ENCODE measurements around the gene PIK3CD.
A peak's percentile ranks its signal among the peaks of the same experiment; 100 is the strongest.
"Not testable (repeated sequence)": the region's sequence is repeated elsewhere in the genome, so short reads cannot be mapped to it uniquely, and the experiment has no call there.

The PIK3CD gene

DNA sequence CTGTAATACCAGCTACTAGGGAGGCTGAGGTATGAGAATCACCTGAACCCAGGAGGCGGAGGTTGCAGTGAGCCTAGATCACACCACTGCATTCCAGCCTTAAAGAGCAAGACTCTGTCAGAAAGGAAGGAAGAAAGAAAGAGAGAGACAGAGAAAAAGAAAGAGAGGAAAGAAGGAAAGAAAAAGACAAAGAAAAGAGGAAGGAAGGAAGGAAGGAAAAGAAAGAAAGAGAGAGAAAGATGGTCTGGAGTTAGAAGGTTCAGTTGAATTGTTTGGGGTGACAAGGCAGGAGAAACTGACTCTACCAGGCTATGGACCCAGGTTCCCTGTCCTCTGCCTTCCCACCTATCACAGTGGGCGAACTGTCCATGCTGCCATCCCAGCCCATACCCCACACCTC is 27.4 kb upstream of the PIK3CD start:
- CTCF ChIA-PET, result interaction anchor here (0.6 to 0.7 kb wide), 2 partner anchors 26 to 29 kb away, joined by 3 to 4 read pairs; no protein-coding TSS in a partner anchor
- no peak for DNase-seq

DNA sequence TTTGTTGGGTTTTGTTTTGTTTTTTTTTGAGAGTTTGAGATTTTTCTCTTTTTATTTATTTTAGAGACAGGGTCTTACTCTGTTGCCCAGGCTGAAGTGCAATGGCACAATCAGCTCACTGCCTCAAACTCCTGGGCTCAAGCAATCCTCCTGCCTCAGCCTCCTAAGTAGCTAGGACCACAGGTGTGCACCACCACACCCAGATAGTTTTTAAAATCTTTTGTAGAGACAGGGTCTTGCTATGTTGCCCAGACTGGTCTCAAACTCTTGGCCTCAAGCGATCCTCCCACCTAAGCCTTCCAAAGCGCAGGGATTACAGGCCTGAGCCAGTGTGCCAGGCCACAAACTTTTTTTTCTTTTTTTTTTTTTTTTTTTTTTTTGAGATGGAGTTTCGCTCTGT is 26.5 kb upstream of the PIK3CD start:
- H3K4me1 ChIP-seq (ENCODE audit: control extremely low read depth in 1 of 4, control insufficient read depth in 4 of 4, insufficient read depth in 4 of 4, low read length in 3 of 4), result peaks cover 1 to 44% (median 40%) of the 10 kb centered on the region in 4 experiments
- CTCF ChIA-PET, result interaction anchor here (7.1 to 7.2 kb wide), 2 partner anchors 28 to 62 kb away, joined by 59 to 78 read pairs; partner anchors contain the start of gene PIK3CD
- POLR2A ChIA-PET; DNase-seq; H3K4me3 ChIP-seq (ENCODE audit: control insufficient read depth in 1 of 7, extremely low read depth in 1 of 7, insufficient read depth in 4 of 7, low read depth in 2 of 7, low read length in 6 of 7); H3K9me3 ChIP-seq (ENCODE audit: control extremely low read depth in 1 of 5, control insufficient read depth in 4 of 5, insufficient read depth in 2 of 5, low read depth in 1 of 5, low read length in 4 of 5); H3K27me3 ChIP-seq (replicated peaks in 2 of 5; ENCODE audit: control insufficient read depth in 4 of 5, insufficient read depth in 5 of 5, low read length in 4 of 5); H3K27ac ChIP-seq (ENCODE audit: insufficient read depth in 1 of 2, low read depth in 1 of 2, low read length in 2 of 2, poor library complexity in 1 of 2, severe bottlenecking in 2 of 2); H3K36me3 ChIP-seq (ENCODE audit: control insufficient read depth in 4 of 4, insufficient read depth in 4 of 4, low read length in 3 of 4): not testable (repeated sequence)
- WGBS (ENCODE audit: insufficient coverage), result no CpG with 5 or more reads among the region's 3 CpGs

More for the DNA sequence above, 27.4 kb upstream of the PIK3CD start:
- H3K4me1 ChIP-seq (ENCODE audit: control extremely low read depth in 1 of 4, control insufficient read depth in 4 of 4, insufficient read depth in 4 of 4, low read length in 3 of 4), result peaks cover 1 to 36% (median 33%) of the 10 kb centered on the region in 4 experiments
- POLR2A ChIA-PET, result no interaction called here
- H3K4me3 ChIP-seq (ENCODE audit: control insufficient read depth in 1 of 7, extremely low read depth in 1 of 7, insufficient read depth in 4 of 7, low read depth in 2 of 7, low read length in 6 of 7), result no peak overlapping the region
- no peaks in the 10 kb centered on the region for H3K36me3 ChIP-seq (ENCODE audit: control insufficient read depth in 4 of 4, insufficient read depth in 4 of 4, low read length in 3 of 4)
- H3K9me3 ChIP-seq (ENCODE audit: control extremely low read depth in 1 of 5, control insufficient read depth in 4 of 5, insufficient read depth in 2 of 5, low read depth in 1 of 5, low read length in 4 of 5), result no peaks in the 10 kb centered on the region
- 94% methylated on average over 2 of the region's 2 CpGs for whole genome bisulfite sequencing (ENCODE audit: insufficient coverage)
- H3K27ac ChIP-seq (ENCODE audit: insufficient read depth in 1 of 2, low read depth in 1 of 2, low read length in 2 of 2, poor library complexity in 1 of 2, severe bottlenecking in 2 of 2), result no peak overlapping the region
- H3K27me3 ChIP-seq (replicated peaks in 2 of 5; ENCODE audit: control insufficient read depth in 4 of 5, insufficient read depth in 5 of 5, low read length in 4 of 5), result no peaks in the 10 kb centered on the region

DNA sequence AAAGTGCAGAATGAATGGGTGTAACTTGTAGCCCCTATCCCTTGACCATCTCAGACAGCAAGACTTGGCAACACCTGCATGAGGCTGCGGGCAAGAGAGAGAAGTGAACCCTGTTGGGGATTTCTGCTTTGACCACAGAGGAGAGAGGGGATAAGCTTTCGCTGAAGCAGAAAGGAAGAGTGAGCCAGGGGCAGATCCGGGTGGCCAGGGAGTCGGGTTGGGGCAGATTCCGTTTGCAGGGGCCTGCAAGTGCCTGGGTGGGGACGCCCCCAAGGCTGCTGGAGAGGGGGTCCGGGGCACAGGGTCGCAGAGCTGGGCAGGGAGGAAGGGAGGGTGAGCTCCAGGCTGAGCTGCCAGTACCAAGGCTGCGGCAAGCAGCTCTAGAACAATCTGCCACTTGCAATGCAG is 25.3 kb upstream of the PIK3CD start:
- H3K27ac ChIP-seq (ENCODE audit: insufficient read depth in 1 of 2, low read depth in 1 of 2, low read length in 2 of 2, poor library complexity in 1 of 2, severe bottlenecking in 2 of 2), result no peak overlapping the region
- no peaks in the 10 kb centered on the region for H3K27me3 ChIP-seq (replicated peaks in 2 of 5; ENCODE audit: control insufficient read depth in 4 of 5, insufficient read depth in 5 of 5, low read length in 4 of 5)
- ChIA-PET POLR2A (interaction anchor here (0.6 kb wide), 1 partner anchor 26 kb away, joined by 4 read pairs; no protein-coding TSS in a partner anchor), CTCF (interaction anchor here (0.6 to 7.2 kb wide), 22 partner anchors 8 to 242 kb away, joined by 3 to 78 read pairs (median 5); partner anchors contain the start of gene PIK3CD)
- H3K36me3 ChIP-seq (ENCODE audit: control insufficient read depth in 4 of 4, insufficient read depth in 4 of 4, low read length in 3 of 4), result no peaks in the 10 kb centered on the region
- H3K9me3 ChIP-seq (ENCODE audit: control extremely low read depth in 1 of 5, control insufficient read depth in 4 of 5, insufficient read depth in 2 of 5, low read depth in 1 of 5, low read length in 4 of 5), result no peaks in the 10 kb centered on the region
- 25% methylated on average over 7 of the region's 9 CpGs for WGBS (ENCODE audit: insufficient coverage)
- H3K4me1 ChIP-seq (ENCODE audit: control extremely low read depth in 1 of 4, control insufficient read depth in 4 of 4, insufficient read depth in 4 of 4, low read length in 3 of 4), result peaks cover 1 to 55% (median 50%) of the 10 kb centered on the region in 4 experiments
- H3K4me3 ChIP-seq (ENCODE audit: control insufficient read depth in 1 of 7, extremely low read depth in 1 of 7, insufficient read depth in 4 of 7, low read depth in 2 of 7, low read length in 6 of 7), result peak overlapping the region in 5 of 7 experiments; percentile 26 to 87 (median 68)
- DNase-seq, result peak; percentile 46 to 81 (median 78)

DNA sequence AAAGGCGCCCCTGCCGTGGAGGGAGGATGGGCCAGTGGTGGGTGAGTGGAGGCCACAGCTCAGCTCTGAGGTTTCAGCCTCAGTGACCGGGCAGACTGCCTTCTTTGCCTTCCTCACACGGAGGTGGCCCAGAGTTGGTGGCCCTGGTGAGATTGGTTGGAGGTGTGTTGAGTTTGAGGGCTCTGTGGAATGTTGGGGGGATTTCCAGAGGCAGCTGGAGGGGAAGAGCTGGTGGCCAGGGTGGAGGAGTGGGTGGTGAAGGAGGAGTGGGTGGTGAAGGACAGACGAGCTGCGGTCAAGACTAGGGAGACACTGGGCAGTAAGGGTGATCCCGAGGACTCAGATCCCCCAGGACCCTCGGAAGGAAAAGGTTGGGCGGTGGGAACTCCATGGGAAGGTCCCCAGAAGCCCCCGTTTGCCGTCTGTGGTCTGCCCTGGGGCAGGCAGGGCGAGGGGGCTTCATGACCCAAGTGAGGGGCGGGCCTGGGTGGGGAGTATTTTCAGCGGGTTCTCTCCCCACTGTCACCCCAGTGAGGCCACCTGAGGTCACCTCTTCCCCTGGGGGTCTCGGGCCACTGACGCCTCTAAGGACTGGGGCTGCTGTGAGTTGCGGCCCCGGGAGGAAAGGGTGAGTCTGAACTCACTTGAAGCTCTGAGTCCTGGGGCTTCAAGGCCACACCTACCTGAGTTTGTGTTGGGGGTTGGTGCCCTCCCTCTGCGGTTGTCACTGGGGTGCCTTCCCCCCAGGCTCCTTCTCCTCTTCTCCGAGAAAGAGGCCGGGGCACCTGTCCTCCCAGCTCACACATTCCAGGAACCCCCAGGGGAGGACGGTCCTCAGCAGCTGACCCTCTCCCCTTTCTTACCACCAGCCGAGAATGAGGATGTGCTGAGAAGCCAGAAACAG is 22.7 kb upstream of the PIK3CD start:
- Histone ChIP-seq H3K27ac (ENCODE audit: insufficient read depth in 1 of 2, low read depth in 1 of 2, low read length in 2 of 2, poor library complexity in 1 of 2, severe bottlenecking in 2 of 2) (peak overlapping the region in 1 of 2 experiments; percentile 49), H3K9me3 (ENCODE audit: control extremely low read depth in 1 of 5, control insufficient read depth in 4 of 5, insufficient read depth in 2 of 5, low read depth in 1 of 5, low read length in 4 of 5) (no peaks in the 10 kb centered on the region), H3K27me3 (replicated peaks in 2 of 5; ENCODE audit: control insufficient read depth in 4 of 5, insufficient read depth in 5 of 5, low read length in 4 of 5) (no peaks in the 10 kb centered on the region), H3K4me3 (ENCODE audit: control insufficient read depth in 1 of 7, extremely low read depth in 1 of 7, insufficient read depth in 4 of 7, low read depth in 2 of 7, low read length in 6 of 7) (peak overlapping the region in 5 of 7 experiments; percentile 15 to 78 (median 61)), H3K4me1 (ENCODE audit: control extremely low read depth in 1 of 4, control insufficient read depth in 4 of 4, insufficient read depth in 4 of 4, low read length in 3 of 4) (peaks cover 1 to 65% (median 56%) of the 10 kb centered on the region in 4 experiments), H3K36me3 (ENCODE audit: control insufficient read depth in 4 of 4, insufficient read depth in 4 of 4, low read length in 3 of 4) (peaks cover 0 to 3% (median under 1%) of the 10 kb centered on the region in 4 experiments)
- ChIA-PET CTCF (interaction anchor here (0.8 to 7.2 kb wide), 15 partner anchors 9 to 93 kb away, joined by 3 to 78 read pairs (median 5); partner anchors contain the start of gene PIK3CD), POLR2A (interaction anchor here (0.5 to 3.6 kb wide), 7 partner anchors 15 to 314 kb away, joined by 3 to 21 read pairs (median 3); partner anchors contain the start of genes LZIC, NMNAT1 and PIK3CD)
- 38% methylated on average over 16 of the region's 23 CpGs for WGBS (ENCODE audit: insufficient coverage)
- DNase-seq, result peak; percentile 41 to 71 (median 63)

DNA sequence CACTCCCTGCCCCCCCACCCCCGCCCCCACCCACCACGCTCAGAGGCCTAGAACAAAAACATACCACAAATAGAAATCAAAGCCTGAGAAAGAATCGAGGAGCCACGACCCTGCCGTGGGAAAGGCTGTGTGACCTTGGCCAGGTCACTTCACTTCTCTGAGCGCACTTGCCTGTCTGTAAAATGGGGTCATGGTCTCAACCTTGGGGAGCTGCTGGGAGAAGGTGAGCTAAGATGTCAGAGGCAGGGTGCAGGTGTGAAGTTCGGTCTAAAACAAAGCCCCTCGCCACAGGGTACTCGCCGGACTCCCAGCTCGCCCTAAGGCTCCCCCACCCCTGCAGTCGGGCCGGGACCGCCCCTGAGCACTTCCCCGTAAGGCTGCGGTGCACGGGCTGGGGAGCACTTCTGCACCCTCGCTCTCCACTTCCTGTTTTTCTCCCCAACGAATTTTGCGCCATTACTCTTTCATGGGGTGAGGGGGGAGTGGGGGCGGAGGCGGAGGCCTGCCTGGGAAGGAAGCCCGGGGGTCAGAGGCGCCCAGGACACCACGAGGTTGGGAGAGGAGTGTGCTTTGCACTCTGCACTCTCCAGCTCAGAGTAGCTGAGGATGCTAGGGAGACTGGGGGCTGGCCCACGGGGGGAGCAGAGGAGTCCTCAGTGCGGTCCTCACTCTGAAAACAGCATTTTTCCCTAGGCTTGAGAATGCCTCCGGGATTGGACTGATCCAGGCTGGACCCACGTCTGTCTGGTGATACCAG is 21.9 kb upstream of the PIK3CD start:
- Histone ChIP-seq H3K27ac (ENCODE audit: insufficient read depth in 1 of 2, low read depth in 1 of 2, low read length in 2 of 2, poor library complexity in 1 of 2, severe bottlenecking in 2 of 2) (peak overlapping the region; percentile 61 to 84), H3K9me3 (ENCODE audit: control extremely low read depth in 1 of 5, control insufficient read depth in 4 of 5, insufficient read depth in 2 of 5, low read depth in 1 of 5, low read length in 4 of 5) (no peaks in the 10 kb centered on the region), H3K4me1 (ENCODE audit: control extremely low read depth in 1 of 4, control insufficient read depth in 4 of 4, insufficient read depth in 4 of 4, low read length in 3 of 4) (peaks cover 1 to 66% (median 57%) of the 10 kb centered on the region in 4 experiments), H3K36me3 (ENCODE audit: control insufficient read depth in 4 of 4, insufficient read depth in 4 of 4, low read length in 3 of 4) (peaks cover 0 to 8% (median 3%) of the 10 kb centered on the region in 4 experiments), H3K4me3 (ENCODE audit: control insufficient read depth in 1 of 7, extremely low read depth in 1 of 7, insufficient read depth in 4 of 7, low read depth in 2 of 7, low read length in 6 of 7) (peak overlapping the region; percentile 35 to 78 (median 71)), H3K27me3 (replicated peaks in 2 of 5; ENCODE audit: control insufficient read depth in 4 of 5, insufficient read depth in 5 of 5, low read length in 4 of 5) (no peaks in the 10 kb centered on the region)
- POLR2A ChIA-PET, result interaction anchor here (0.5 to 3.6 kb wide), 6 partner anchors 14 to 314 kb away, joined by 3 to 21 read pairs (median 3); partner anchors contain the start of genes LZIC, NMNAT1 and PIK3CD
- DNase-seq, result peak; percentile 80 to 94 (median 92)
- CTCF ChIA-PET, result interaction anchor here (1.0 to 7.2 kb wide), 9 partner anchors 8 to 155 kb away, joined by 3 to 78 read pairs (median 5); partner anchors contain the start of gene PIK3CD
- WGBS (ENCODE audit: insufficient coverage), result 1% methylated on average over 24 of the region's 29 CpGs

DNA sequence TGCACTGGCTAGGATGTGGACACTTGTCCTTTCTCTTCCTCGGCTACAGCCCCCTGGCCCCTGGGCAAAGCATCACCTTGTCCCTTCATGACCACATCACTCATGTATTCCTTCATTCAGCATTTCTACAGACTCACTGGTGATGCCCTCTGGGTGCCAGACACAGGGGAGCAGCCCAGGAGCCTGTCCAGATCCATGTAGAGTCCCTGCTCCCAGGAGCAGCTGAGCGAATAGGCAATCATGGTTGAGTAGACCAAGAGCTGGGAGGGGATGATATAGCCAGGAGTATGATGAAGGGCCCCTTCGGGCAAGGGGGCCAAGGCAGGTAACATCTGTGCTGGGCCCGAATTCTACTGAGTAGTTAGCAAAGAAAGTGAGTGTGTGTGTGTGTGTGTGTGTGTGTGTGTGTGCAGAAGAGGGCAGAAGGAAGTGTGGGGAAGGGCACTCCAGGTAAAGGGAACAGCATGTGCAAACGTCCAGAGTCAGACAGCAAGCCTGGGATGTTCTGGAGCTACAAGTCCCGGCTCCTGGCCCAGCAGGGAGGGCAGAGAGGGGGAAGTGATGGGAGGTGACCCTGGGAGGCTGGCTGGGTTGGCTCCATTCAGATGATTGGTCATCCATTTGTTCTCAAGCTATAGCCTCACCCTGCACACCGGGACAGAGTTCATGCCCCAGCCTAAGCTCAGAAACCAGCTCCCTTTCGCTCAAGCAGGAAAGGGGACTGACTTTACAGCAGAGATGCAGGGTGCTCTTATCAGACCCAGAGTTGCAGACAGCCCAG is 21.0 kb upstream of the PIK3CD start:
- 12% methylated on average over 6 of the region's 8 CpGs for WGBS (ENCODE audit: insufficient coverage)
- Histone ChIP-seq H3K27me3 (replicated peaks in 2 of 5; ENCODE audit: control insufficient read depth in 4 of 5, insufficient read depth in 5 of 5, low read length in 4 of 5) (no peaks in the 10 kb centered on the region), H3K4me1 (ENCODE audit: control extremely low read depth in 1 of 4, control insufficient read depth in 4 of 4, insufficient read depth in 4 of 4, low read length in 3 of 4) (peaks cover 1 to 65% (median 58%) of the 10 kb centered on the region in 4 experiments), H3K4me3 (ENCODE audit: control insufficient read depth in 1 of 7, extremely low read depth in 1 of 7, insufficient read depth in 4 of 7, low read depth in 2 of 7, low read length in 6 of 7) (peak overlapping the region; percentile 35 to 78 (median 71)), H3K9me3 (ENCODE audit: control extremely low read depth in 1 of 5, control insufficient read depth in 4 of 5, insufficient read depth in 2 of 5, low read depth in 1 of 5, low read length in 4 of 5) (no peaks in the 10 kb centered on the region), H3K27ac (ENCODE audit: insufficient read depth in 1 of 2, low read depth in 1 of 2, low read length in 2 of 2, poor library complexity in 1 of 2, severe bottlenecking in 2 of 2) (peak overlapping the region; percentile 61 to 84), H3K36me3 (ENCODE audit: control insufficient read depth in 4 of 4, insufficient read depth in 4 of 4, low read length in 3 of 4) (peaks cover 0 to 9% (median 9%) of the 10 kb centered on the region in 4 experiments)
- POLR2A ChIA-PET, result interaction anchor here (3.6 kb wide), 1 partner anchor 21 kb away, joined by 21 read pairs; the partner anchor contains the start of gene PIK3CD
- CTCF ChIA-PET, result interaction anchor here (1.1 to 7.2 kb wide), 8 partner anchors 9 to 154 kb away, joined by 3 to 78 read pairs (median 26); partner anchors contain the start of gene PIK3CD
- peak in 2 of 3 donors; percentile 58 to 72 for DNase-seq

Measured in common myeloid progenitor, CD34-positive (primary cell).